DOHH2 (cell line): ENCODE data around the gene NOL3.

Experiments
- H3F3A ChIP-seq: fragments of 200-600 bp; sonication (generic), shearing (Covaris generic); 2 replicates; pipeline ENCODE4 v1.6.0; 2016; ENCODE audit warnings: antibody characterized with exemption, mild to moderate bottlenecking; ENCODE audit not compliant: control insufficient read depth, insufficient read depth
- H3K27ac ChIP-seq: fragments of 200-600 bp; sonication (generic); 2 replicates; pipeline ENCODE4 v1.5.1; 2014; ENCODE audit warnings: low read depth, mild to moderate bottlenecking, low read length, moderate library complexity
- H3K27me3 ChIP-seq: fragments of 200-600 bp; sonication (generic); 2 replicates; pipeline ENCODE4 v1.6.1; 2014; ENCODE audit warnings: mild to moderate bottlenecking, low read length, mixed read lengths; ENCODE audit not compliant: control insufficient read depth
- H3K36me3 ChIP-seq: fragments of 200-600 bp; sonication (generic); 2 replicates; pipeline ENCODE4 v1.6.1; 2014; ENCODE audit warnings: mild to moderate bottlenecking, low read length, moderate library complexity, mixed read lengths; ENCODE audit not compliant: control insufficient read depth
- H3K4me1 ChIP-seq: fragments of 200-600 bp; sonication (generic); 2 replicates; pipeline ENCODE4 v1.6.1; 2014; ENCODE audit warnings: mild to moderate bottlenecking, low read length, mixed read lengths; ENCODE audit not compliant: control insufficient read depth
- H3K4me2 ChIP-seq: fragments of 200-600 bp; sonication (generic); 2 replicates; pipeline ENCODE4 v1.6.0; 2014; ENCODE audit warnings: mild to moderate bottlenecking, low read length, moderate library complexity
- H3K4me3 ChIP-seq: fragments of 200-600 bp; sonication (generic); 2 replicates; pipeline ENCODE4 v1.5.1; 2014; ENCODE audit warnings: mild to moderate bottlenecking, low read length, mixed read lengths
- H3K79me2 ChIP-seq: fragments of 200-600 bp; sonication (generic); 2 replicates; pipeline ENCODE4 v1.6.1; 2014; ENCODE audit warnings: mild to moderate bottlenecking, low read length, mixed read lengths; ENCODE audit not compliant: control insufficient read depth
- H3K9me2 ChIP-seq: fragments of 200-600 bp; sonication (generic); replicated peaks from 2 replicates; pipeline ENCODE4 v1.6.1; 2014; ENCODE audit warnings: mild to moderate bottlenecking, low read length, mixed read lengths; ENCODE audit not compliant: control insufficient read depth
- H3K9me3 ChIP-seq: fragments of 200-600 bp; sonication (generic); 2 replicates; pipeline ENCODE4 v1.6.1; 2014; ENCODE audit warnings: antibody characterized with exemption, low read length, mixed read lengths; ENCODE audit not compliant: control insufficient read depth, insufficient read depth
- H4K20me1 ChIP-seq: fragments of 200-600 bp; sonication (generic); 2 replicates; pipeline ENCODE4 v1.6.0; 2014; ENCODE audit warnings: low read depth, mild to moderate bottlenecking, antibody characterized with exemption, low read length, moderate library complexity; ENCODE audit not compliant: control insufficient read depth, insufficient read depth
- CTCF ChIP-seq: fragments of 200-600 bp; sonication (generic); IDR thresholded peaks from one replicate; pipeline ENCODE4 v1.5.1; 2014; ENCODE audit warnings: antibody characterized with exemption, mild to moderate bottlenecking, low read depth, low read length; ENCODE audit not compliant: poor library complexity, severe bottlenecking
- EZH2phosphoT487 ChIP-seq: fragments of 200-600 bp; sonication (generic); IDR thresholded peaks from 2 replicates; pipeline ENCODE4 v1.6.1; 2017; ENCODE audit warnings: borderline replicate concordance, mild to moderate bottlenecking, antibody characterized with exemption, low read length, moderate library complexity, mixed read lengths

The NOL3 gene

GRCh38 chr16:67213197-67214019 is 43.1 kb downstream of the NOL3 start:
- no peak overlapping the region for H3K4me2 ChIP-seq
- H3K79me2 ChIP-seq, result no peaks in the 10 kb centered on the region
- H3K36me3 ChIP-seq, result no peaks in the 10 kb centered on the region
- no peak overlapping the region for H3K4me3 ChIP-seq
- TF ChIP-seq CTCF, result no peak
- TF ChIP-seq EZH2phosphoT487, result no peak
- no peak overlapping the region for H3K27ac ChIP-seq
- H3F3A ChIP-seq, result no peaks in the 10 kb centered on the region
- no peaks in the 10 kb centered on the region for H4K20me1 ChIP-seq
- H3K9me3 ChIP-seq, result no peaks in the 10 kb centered on the region
- peaks cover 3% of the 10 kb centered on the region; the same call in 1 of the 2 replicates for H3K27me3 ChIP-seq
- H3K4me1 ChIP-seq, result no peaks in the 10 kb centered on the region
- H3K9me2 ChIP-seq, result no peaks in the 10 kb centered on the region

- Histone ChIP-seq H3K36me3 (no peaks in the 10 kb centered on the region), H3K27me3 (peaks cover 3% of the 10 kb centered on the region; the same call in 1 of the 2 replicates), H3K4me1 (no peaks in the 10 kb centered on the region), H4K20me1 (no peaks in the 10 kb centered on the region), H3K9me3 (no peaks in the 10 kb centered on the region), H3F3A (no peaks in the 10 kb centered on the region), H3K4me2 (no peak overlapping the region), H3K79me2 (no peaks in the 10 kb centered on the region), H3K4me3 (no peak overlapping the region), H3K9me2 (no peaks in the 10 kb centered on the region), H3K27ac (no peak overlapping the region)
- TF ChIP-seq CTCF, result no peak
- no peak for TF ChIP-seq EZH2phosphoT487
Measured at GRCh38 chr16:67215706-67216105, 45.4 kb downstream of the NOL3 start.

GRCh38 chr16:67216612-67217490 is 46.5 kb downstream of the NOL3 start:
- Histone ChIP-seq H3K9me3 (no peaks in the 10 kb centered on the region), H3K27me3 (peaks cover under 1% of the 10 kb centered on the region; the same call in 1 of the 2 replicates), H3K4me2 (no peak overlapping the region), H4K20me1 (no peaks in the 10 kb centered on the region), H3K36me3 (no peaks in the 10 kb centered on the region), H3K4me3 (no peak overlapping the region), H3K4me1 (no peaks in the 10 kb centered on the region), H3K9me2 (no peaks in the 10 kb centered on the region), H3K27ac (no peak overlapping the region), H3F3A (no peaks in the 10 kb centered on the region), H3K79me2 (no peaks in the 10 kb centered on the region)
- no peak for TF ChIP-seq CTCF
- no peak for TF ChIP-seq EZH2phosphoT487
